Embryonic facial prominence (tissue), 1 donor: ENCODE results near the gene ZNF750.

Experiments
- DNase-seq: peaks from one replicate; pipeline ENCODE4 v3.0.0-alpha.2; 2016; ENCODE audit errors: extremely low spot score

The ZNF750 gene

GRCh38 chr17:82839617-82840292, at the start of gene ZNF750:
Gene ZNF750 (minus strand): TSS chr17:82840022. CDS start chr17:82832454, 7,568 bp downstream.
- no peak for DNase-seq

- DNase-seq, result no peak
Measured at GRCh38 chr17:82888583-82889495, 49.0 kb upstream of the ZNF750 start.

- no peak for DNase-seq
Measured at GRCh38 chr17:82887255-82888164, 47.7 kb upstream of the ZNF750 start.

GRCh38 chr17:82884970-82885353, 45.1 kb upstream of the ZNF750 start:
- no peak for DNase-seq

- no peak for DNase-seq
Measured at GRCh38 chr17:82884341-82884969, 44.6 kb upstream of the ZNF750 start.

- DNase-seq, result no peak
Measured at GRCh38 chr17:82883419-82884031, 43.7 kb upstream of the ZNF750 start.

GRCh38 chr17:82882715-82883418, 43.0 kb upstream of the ZNF750 start:
- no peak for DNase-seq

GRCh38 chr17:82881900-82882714, 42.3 kb upstream of the ZNF750 start:
- DNase-seq, result no peak

- DNase-seq, result no peak
Measured at GRCh38 chr17:82881324-82881823, 41.6 kb upstream of the ZNF750 start.

GRCh38 chr17:82880620-82881323, 41.0 kb upstream of the ZNF750 start:
- DNase-seq, result no peak

- no peak for DNase-seq
Measured at GRCh38 chr17:82879241-82879640, 39.4 kb upstream of the ZNF750 start.

GRCh38 chr17:82878527-82878926, 38.7 kb upstream of the ZNF750 start:
- no peak for DNase-seq

- DNase-seq, result no peak
Measured at GRCh38 chr17:82876602-82877379, 37.0 kb upstream of the ZNF750 start.

GRCh38 chr17:82876149-82876548, 36.3 kb upstream of the ZNF750 start:
- no peak for DNase-seq

- no peak for DNase-seq
Measured at GRCh38 chr17:82875407-82875856, 35.6 kb upstream of the ZNF750 start.

GRCh38 chr17:82874011-82874835, 34.4 kb upstream of the ZNF750 start:
- DNase-seq, result no peak

GRCh38 chr17:82873521-82873920, 33.7 kb upstream of the ZNF750 start:
- no peak for DNase-seq
